ENCODE data around the gene CDCA5. TPM values are rescaled to one million over a fixed set of nuclear protein-coding genes. Genes with fewer than 3 reads are reported as not detected.

The CDCA5 gene
- total RNA-seq, 1 experiment from 2014 or later = 73.4 TPM

DNA sequence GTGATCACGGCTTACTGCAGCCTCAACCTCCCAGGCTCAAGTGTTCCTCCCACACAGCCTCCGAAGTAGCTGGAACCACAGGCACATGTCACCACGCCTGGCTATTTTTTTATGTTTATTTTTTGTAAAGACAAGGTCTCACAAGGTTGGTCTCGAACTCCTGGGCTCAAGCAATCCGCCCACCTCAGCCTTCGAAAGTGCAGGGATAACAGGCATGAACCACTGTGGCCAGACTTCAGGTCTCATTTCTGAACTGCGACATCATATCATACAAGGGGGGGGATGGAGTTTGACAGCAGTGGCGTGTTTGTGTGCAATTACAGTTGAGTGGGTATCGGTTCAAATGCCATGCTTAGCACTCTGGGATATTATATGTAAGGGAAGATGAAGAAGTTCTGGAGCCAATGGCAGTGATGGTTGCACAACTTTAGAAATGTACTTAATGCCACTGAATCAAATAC lies 32.4 kb downstream of the CDCA5 start:
- POLR2A ChIA-PET (ENCODE audit: unreplicated experiment) = no interaction called here

GRCh38 chr11:65047581-65048422 lies 36.0 kb downstream of the CDCA5 start:
- no peak overlapping the region for H2AFZ ChIP-seq (ENCODE audit: low read length)
- H3K4me2 ChIP-seq (ENCODE audit: low read length) = no peak overlapping the region
- H3K4me3 ChIP-seq (ENCODE audit: low read length) = no peak overlapping the region

More for the DNA sequence above, 32.4 kb downstream of the CDCA5 start:
- Histone ChIP-seq H3K4me1 (ENCODE audit: insufficient read depth, low read length) (no peaks in the 10 kb centered on the region), H3K9ac (ENCODE audit: low read length) (no peak overlapping the region), H4K20me1 (ENCODE audit: low read length) (no peaks in the 10 kb centered on the region), H3K4me3 (ENCODE audit: low read length) (no peak overlapping the region), H3F3A (ENCODE audit: low read length, unreplicated experiment) (no peaks in the 10 kb centered on the region), H3K9me3 (ENCODE audit: low read length) (no peaks in the 10 kb centered on the region), H2AFZ (ENCODE audit: low read length) (no peak overlapping the region), H3K4me2 (ENCODE audit: low read length) (no peak overlapping the region), H3K9me2 (replicated peaks; ENCODE audit: low read length) (no peaks in the 10 kb centered on the region), H3K79me2 (ENCODE audit: low read length) (no peaks in the 10 kb centered on the region), H3K27me3 (ENCODE audit: low read length) (no peaks in the 10 kb centered on the region), H3K36me3 (ENCODE audit: low read depth, low read length) (no peaks in the 10 kb centered on the region), H3K27ac (ENCODE audit: low read length) (no peak overlapping the region)
- CTCF ChIA-PET = no interaction called here
- BruUV-seq (replicated peaks) = no TSS peak
- TF ChIP-seq, protein P1, sequence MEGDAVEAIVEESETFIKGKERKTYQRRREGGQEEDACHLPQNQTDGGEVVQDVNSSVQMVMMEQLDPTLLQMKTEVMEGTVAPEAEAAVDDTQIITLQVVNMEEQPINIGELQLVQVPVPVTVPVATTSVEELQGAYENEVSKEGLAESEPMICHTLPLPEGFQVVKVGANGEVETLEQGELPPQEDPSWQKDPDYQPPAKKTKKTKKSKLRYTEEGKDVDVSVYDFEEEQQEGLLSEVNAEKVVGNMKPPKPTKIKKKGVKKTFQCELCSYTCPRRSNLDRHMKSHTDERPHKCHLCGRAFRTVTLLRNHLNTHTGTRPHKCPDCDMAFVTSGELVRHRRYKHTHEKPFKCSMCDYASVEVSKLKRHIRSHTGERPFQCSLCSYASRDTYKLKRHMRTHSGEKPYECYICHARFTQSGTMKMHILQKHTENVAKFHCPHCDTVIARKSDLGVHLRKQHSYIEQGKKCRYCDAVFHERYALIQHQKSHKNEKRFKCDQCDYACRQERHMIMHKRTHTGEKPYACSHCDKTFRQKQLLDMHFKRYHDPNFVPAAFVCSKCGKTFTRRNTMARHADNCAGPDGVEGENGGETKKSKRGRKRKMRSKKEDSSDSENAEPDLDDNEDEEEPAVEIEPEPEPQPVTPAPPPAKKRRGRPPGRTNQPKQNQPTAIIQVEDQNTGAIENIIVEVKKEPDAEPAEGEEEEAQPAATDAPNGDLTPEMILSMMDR (conservative IDR thresholded peaks at IDR 0.05; ENCODE audit: low read depth, low read length) = no peak
- TF ChIP-seq EZH2phosphoT487 (IDR thresholded peaks at IDR 0.05; ENCODE audit: borderline replicate concordance, low read length) (no peak), EZH2 (IDR thresholded peaks at IDR 0.05; ENCODE audit: low read length, unreplicated experiment) (no peak)
- no peak for ATAC-seq
- intact Hi-C loops (cut with micrococcal nuclease) = no loop called here
- no peak for DNase-seq

More at GRCh38 chr11:65047581-65048422, 36.0 kb downstream of the CDCA5 start:
- H3K79me2 ChIP-seq (ENCODE audit: low read length) = peaks cover 19% of the 10 kb centered on the region
- ChIA-PET POLR2A (ENCODE audit: unreplicated experiment) (no interaction called here), CTCF (no interaction called here)
- ATAC-seq (no peak), DNase-seq (no peak)
- no peak overlapping the region for H3K9ac ChIP-seq (ENCODE audit: low read length)
- H3K27ac ChIP-seq (ENCODE audit: low read length) = no peak overlapping the region
- H3K27me3 ChIP-seq (ENCODE audit: low read length) = no peaks in the 10 kb centered on the region
- intact Hi-C loops (cut with micrococcal nuclease) = no loop called here
- no TSS peak for BruUV-seq (replicated peaks)
- TF ChIP-seq, protein P1 (conservative IDR thresholded peaks at IDR 0.05; ENCODE audit: low read depth, low read length) = no peak
- TF ChIP-seq EZH2phosphoT487 (IDR thresholded peaks at IDR 0.05; ENCODE audit: borderline replicate concordance, low read length) = no peak
- no peak for TF ChIP-seq EZH2 (IDR thresholded peaks at IDR 0.05; ENCODE audit: low read length, unreplicated experiment)
- H4K20me1 ChIP-seq (ENCODE audit: low read length) = peaks cover 5% of the 10 kb centered on the region; the same call in 1 of the 2 replicates
- H3K9me2 ChIP-seq (replicated peaks; ENCODE audit: low read length) = no peaks in the 10 kb centered on the region
- peaks cover 18% of the 10 kb centered on the region for H3K4me1 ChIP-seq (ENCODE audit: insufficient read depth, low read length)
- H3K36me3 ChIP-seq (ENCODE audit: low read depth, low read length) = peaks cover 16% of the 10 kb centered on the region
- no peaks in the 10 kb centered on the region for H3F3A ChIP-seq (ENCODE audit: low read length, unreplicated experiment)
- no peaks in the 10 kb centered on the region for H3K9me3 ChIP-seq (ENCODE audit: low read length)
